DOHH2 (cell line): ENCODE data around the gene TRPC4AP.

Experiments used
- H3F3A ChIP-seq: fragments of 200-600 bp; sonication (generic), shearing (Covaris generic); 2 replicates; pipeline ENCODE4 v1.6.0; 2016; ENCODE audit warnings: antibody characterized with exemption, mild to moderate bottlenecking; ENCODE audit not compliant: control insufficient read depth, insufficient read depth
- H3K27ac ChIP-seq: fragments of 200-600 bp; sonication (generic); 2 replicates; pipeline ENCODE4 v1.5.1; 2014; ENCODE audit warnings: low read depth, mild to moderate bottlenecking, low read length, moderate library complexity
- H3K27me3 ChIP-seq: fragments of 200-600 bp; sonication (generic); 2 replicates; pipeline ENCODE4 v1.6.1; 2014; ENCODE audit warnings: mild to moderate bottlenecking, low read length, mixed read lengths; ENCODE audit not compliant: control insufficient read depth
- H3K36me3 ChIP-seq: fragments of 200-600 bp; sonication (generic); 2 replicates; pipeline ENCODE4 v1.6.1; 2014; ENCODE audit warnings: mild to moderate bottlenecking, low read length, moderate library complexity, mixed read lengths; ENCODE audit not compliant: control insufficient read depth
- H3K4me1 ChIP-seq: fragments of 200-600 bp; sonication (generic); 2 replicates; pipeline ENCODE4 v1.6.1; 2014; ENCODE audit warnings: mild to moderate bottlenecking, low read length, mixed read lengths; ENCODE audit not compliant: control insufficient read depth
- H3K4me2 ChIP-seq: fragments of 200-600 bp; sonication (generic); 2 replicates; pipeline ENCODE4 v1.6.0; 2014; ENCODE audit warnings: mild to moderate bottlenecking, low read length, moderate library complexity
- H3K4me3 ChIP-seq: fragments of 200-600 bp; sonication (generic); 2 replicates; pipeline ENCODE4 v1.5.1; 2014; ENCODE audit warnings: mild to moderate bottlenecking, low read length, mixed read lengths
- H3K79me2 ChIP-seq: fragments of 200-600 bp; sonication (generic); 2 replicates; pipeline ENCODE4 v1.6.1; 2014; ENCODE audit warnings: mild to moderate bottlenecking, low read length, mixed read lengths; ENCODE audit not compliant: control insufficient read depth
- H3K9me2 ChIP-seq: fragments of 200-600 bp; sonication (generic); replicated peaks from 2 replicates; pipeline ENCODE4 v1.6.1; 2014; ENCODE audit warnings: mild to moderate bottlenecking, low read length, mixed read lengths; ENCODE audit not compliant: control insufficient read depth
- H3K9me3 ChIP-seq: fragments of 200-600 bp; sonication (generic); 2 replicates; pipeline ENCODE4 v1.6.1; 2014; ENCODE audit warnings: antibody characterized with exemption, low read length, mixed read lengths; ENCODE audit not compliant: control insufficient read depth, insufficient read depth
- H4K20me1 ChIP-seq: fragments of 200-600 bp; sonication (generic); 2 replicates; pipeline ENCODE4 v1.6.0; 2014; ENCODE audit warnings: low read depth, mild to moderate bottlenecking, antibody characterized with exemption, low read length, moderate library complexity; ENCODE audit not compliant: control insufficient read depth, insufficient read depth
- CTCF ChIP-seq: fragments of 200-600 bp; sonication (generic); IDR thresholded peaks from one replicate; pipeline ENCODE4 v1.5.1; 2014; ENCODE audit warnings: antibody characterized with exemption, mild to moderate bottlenecking, low read depth, low read length; ENCODE audit not compliant: poor library complexity, severe bottlenecking
- EZH2phosphoT487 ChIP-seq: fragments of 200-600 bp; sonication (generic); IDR thresholded peaks from 2 replicates; pipeline ENCODE4 v1.6.1; 2017; ENCODE audit warnings: borderline replicate concordance, mild to moderate bottlenecking, antibody characterized with exemption, low read length, moderate library complexity, mixed read lengths

TRPC4AP gene

GRCh38 chr20:34994509-34995131 is 98.0 kb downstream of the TRPC4AP start:
- H3K36me3 ChIP-seq, result peaks cover 9% of the 10 kb centered on the region; the same call in 1 of the 2 replicates
- TF ChIP-seq EZH2phosphoT487, result no peak
- no peak for TF ChIP-seq CTCF
- no peaks in the 10 kb centered on the region for H3K9me3 ChIP-seq
- no peak overlapping the region for H3K27ac ChIP-seq
- H3K4me2 ChIP-seq, result no peak overlapping the region
- H3K9me2 ChIP-seq, result no peaks in the 10 kb centered on the region
- no peaks in the 10 kb centered on the region for H3F3A ChIP-seq
- no peaks in the 10 kb centered on the region for H3K27me3 ChIP-seq
- H4K20me1 ChIP-seq, result no peaks in the 10 kb centered on the region
- no peak overlapping the region for H3K4me3 ChIP-seq
- no peaks in the 10 kb centered on the region for H3K79me2 ChIP-seq
- H3K4me1 ChIP-seq, result no peaks in the 10 kb centered on the region

- Histone ChIP-seq H3K9me3 (no peaks in the 10 kb centered on the region), H3K36me3 (peaks cover 9% of the 10 kb centered on the region; the same call in 1 of the 2 replicates), H3K9me2 (no peaks in the 10 kb centered on the region), H3K4me1 (no peaks in the 10 kb centered on the region), H3K4me3 (no peak overlapping the region), H3F3A (no peaks in the 10 kb centered on the region), H4K20me1 (no peaks in the 10 kb centered on the region), H3K79me2 (no peaks in the 10 kb centered on the region), H3K27ac (no peak overlapping the region), H3K4me2 (no peak overlapping the region), H3K27me3 (no peaks in the 10 kb centered on the region)
- no peak for TF ChIP-seq EZH2phosphoT487
- no peak for TF ChIP-seq CTCF
These were observed 98.6 kb downstream of the TRPC4AP start for GRCh38 chr20:34993941-34994508.

- peaks cover 9% of the 10 kb centered on the region; the same call in 1 of the 2 replicates for H3K36me3 ChIP-seq
- H3K27me3 ChIP-seq, result no peaks in the 10 kb centered on the region
- peaks cover 3% of the 10 kb centered on the region; the same call in 1 of the 2 replicates for H4K20me1 ChIP-seq
- no peaks in the 10 kb centered on the region for H3F3A ChIP-seq
- H3K79me2 ChIP-seq, result no peaks in the 10 kb centered on the region
- no peak for TF ChIP-seq CTCF
- no peak for TF ChIP-seq EZH2phosphoT487
- no peaks in the 10 kb centered on the region for H3K9me3 ChIP-seq
- no peak overlapping the region for H3K27ac ChIP-seq
- no peak overlapping the region for H3K4me2 ChIP-seq
- no peaks in the 10 kb centered on the region for H3K4me1 ChIP-seq
- no peak overlapping the region for H3K4me3 ChIP-seq
- no peaks in the 10 kb centered on the region for H3K9me2 ChIP-seq
These were observed 99.7 kb downstream of the TRPC4AP start for GRCh38 chr20:34992751-34993417.
